Left lung (tissue), 10 donors: ENCODE results near the gene PPFIBP2. TPM values are rescaled to one million over a fixed set of nuclear protein-coding genes. Genes with fewer than 3 reads are reported as not detected.

Experiments used
- ATAC-seq: fragments of 200-7000 bp; cut with Tn5 transposase; one replicate; pipeline ENCODE4 v1.9.1; 2020; ENCODE audit warnings: moderate library complexity
- DNase-seq, 4 donors: peaks; one replicate each; pipeline ENCODE4 v3.0.0-alpha.2; 2013 to 2020
- H3K27ac ChIP-seq, 2 donors: fragments of 200-600 bp; sonication (generic) in 1 of 2; one replicate each; pipeline versions ENCODE4 v1.5.0 to v1.8.0; 2020 to 2021
- H3K27me3 ChIP-seq, 2 donors: fragments of 200-600 bp; sonication (generic) in 1 of 2; one replicate each; pipeline versions ENCODE4 v1.5.0 to v1.8.0; 2020 to 2021
- H3K36me3 ChIP-seq, 2 donors: fragments of 200-600 bp; sonication (generic) in 1 of 2; one replicate each; pipeline versions ENCODE4 v1.5.0 to v1.8.0; 2020 to 2021
- H3K4me1 ChIP-seq, 2 donors: fragments of 200-600 bp; one replicate each; pipeline ENCODE4 v1.8.0; 2021
- H3K4me3 ChIP-seq, 2 donors: fragments of 200-600 bp; sonication (generic) in 1 of 2; one replicate each; pipeline versions ENCODE4 v1.5.0 to v1.8.0; 2020 to 2021; ENCODE audit warnings: mild to moderate bottlenecking in 1 of 2
- H3K9me3 ChIP-seq, 2 donors: fragments of 200-600 bp; sonication (generic) in 1 of 2; one replicate each; pipeline versions ENCODE4 v1.5.0 to v1.8.0; 2020 to 2021
- CTCF ChIP-seq, 2 donors: fragments of 200-600 bp; sonication (generic) in 1 of 2; IDR thresholded peaks; one replicate each; pipeline versions ENCODE4 v1.5.0 to v1.8.0; 2021; ENCODE audit warnings: antibody characterized with exemption in 2 of 2
- intact Hi-C, 2 donors: fragments of 100-400 bp; cut with DNase I; formaldehyde crosslinking; loops; one replicate each; pipeline versions ENCODE4 v1.11.2 to v1.14.2; 2022
- polyA plus RNA-seq, 6 donors: library from polyadenylated mRNA; unstranded; fragments of 120-200 nt; gene quantifications; one replicate each; pipeline ENCODE4 v1.2.1, GENCODE V29; 2013; ENCODE audit not compliant: insufficient read length in 6 of 6
- total RNA-seq, 2 donors: library from RNA; stranded (reverse); fragmentation: NEBNext Ultra II Directional; extraction: Animal tissue kit (Norgen Biotek cat#: 25700); gene quantifications; one replicate each; pipeline ENCODE4 v1.2.1, GENCODE V29; 2021
- donor health status: DM: no; HTN: yes; CAD: no.
- donor health status: DM: no; HTN: no; CAD: no.

The PPFIBP2 gene
- total and polyA plus RNA-seq, 8 donors: 18.7 to 48.7 (median 37.3) TPM

- H3K9me3 ChIP-seq: no peaks in the 10 kb centered on the region
- no peaks in the 10 kb centered on the region for H3K36me3 ChIP-seq
- no peak for DNase-seq
- TF ChIP-seq CTCF (IDR thresholded peaks at IDR 0.05): no peak
- H3K4me3 ChIP-seq: no peak overlapping the region
- peak; percentile 53 for ATAC-seq
- H3K4me1 ChIP-seq: peaks cover 0 to 6% of the 10 kb centered on the region in 2 donors
- H3K27ac ChIP-seq: no peak overlapping the region
- no peaks in the 10 kb centered on the region for H3K27me3 ChIP-seq
- intact Hi-C loops: no loop called here
Observed at GRCh38 chr11:7490054-7490453, 23.7 kb upstream of the PPFIBP2 start.

GRCh38 chr11:7490535-7490934, 23.3 kb upstream of the PPFIBP2 start:
- TF ChIP-seq CTCF (IDR thresholded peaks at IDR 0.05): no peak
- Histone ChIP-seq H3K27ac (no peak overlapping the region), H3K36me3 (no peaks in the 10 kb centered on the region)

GRCh38 chr11:7492253-7492652, 21.5 kb upstream of the PPFIBP2 start:
- no peaks in the 10 kb centered on the region for H3K27me3 ChIP-seq
- H3K27ac ChIP-seq: no peak overlapping the region
- peaks cover 0 to 10% of the 10 kb centered on the region in 2 donors for H3K4me1 ChIP-seq
- H3K4me3 ChIP-seq: no peak overlapping the region
- intact Hi-C loops: no loop called here
- no peak for DNase-seq
- H3K36me3 ChIP-seq: no peaks in the 10 kb centered on the region
- TF ChIP-seq CTCF (IDR thresholded peaks at IDR 0.05): no peak
- H3K9me3 ChIP-seq: no peaks in the 10 kb centered on the region
- ATAC-seq: no peak

More at GRCh38 chr11:7490535-7490934, 23.3 kb upstream of the PPFIBP2 start:
- Histone ChIP-seq H3K27me3 (no peaks in the 10 kb centered on the region), H3K9me3 (no peaks in the 10 kb centered on the region), H3K4me1 (peaks cover 0 to 6% of the 10 kb centered on the region in 2 donors), H3K4me3 (no peak overlapping the region)
- intact Hi-C loops: no loop called here
- peak; percentile 45 for ATAC-seq
- DNase-seq: no peak

- TF ChIP-seq CTCF (IDR thresholded peaks at IDR 0.05): no peak
- Histone ChIP-seq H3K27ac (no peak overlapping the region), H3K36me3 (no peaks in the 10 kb centered on the region), H3K9me3 (no peaks in the 10 kb centered on the region), H3K4me3 (no peak overlapping the region), H3K27me3 (no peaks in the 10 kb centered on the region), H3K4me1 (peaks cover 0 to 10% of the 10 kb centered on the region in 2 donors)
- intact Hi-C loops: no loop called here
- DNase-seq (no peak), ATAC-seq (no peak)
Observed at GRCh38 chr11:7493670-7494069, 20.1 kb upstream of the PPFIBP2 start.

GRCh38 chr11:7494086-7494745, 19.6 kb upstream of the PPFIBP2 start:
- DNase-seq (no peak), ATAC-seq (no peak)
- H3K9me3 ChIP-seq: no peaks in the 10 kb centered on the region
- no peaks in the 10 kb centered on the region for H3K27me3 ChIP-seq
- H3K27ac ChIP-seq: no peak overlapping the region
- intact Hi-C loops: no loop called here
- H3K4me1 ChIP-seq: peaks cover 0 to 10% of the 10 kb centered on the region in 2 donors
- no peak for TF ChIP-seq CTCF (IDR thresholded peaks at IDR 0.05)
- no peak overlapping the region for H3K4me3 ChIP-seq
- no peaks in the 10 kb centered on the region for H3K36me3 ChIP-seq
